Heart left ventricle (tissue), 16 donors: ENCODE results near the gene TLCD1. TPM values are rescaled to one million over a fixed set of nuclear protein-coding genes. Genes with fewer than 3 reads are reported as not detected.

Source experiments
- ATAC-seq, 4 donors: fragments of 200-7000 bp; cut with Tn5 transposase; one replicate each; pipeline ENCODE4 v1.9.1; 2020 to 2022; ENCODE audit warnings: moderate library complexity in 4 of 4, mild to moderate bottlenecking in 3 of 4, moderate number of reproducible peaks in 1 of 4
- DNase-seq, 5 donors: peaks; one replicate each; pipeline ENCODE4 v3.0.0-alpha.2; 2020
- H3K27ac ChIP-seq, 12 donors: fragments of 200-600 bp; sonication (generic) in 4 of 12; one replicate each; pipeline versions ENCODE4 v1.5.0 to v1.8.0; 2016 to 2022; ENCODE audit warnings: mild to moderate bottlenecking in 2 of 12
- H3K27me3 ChIP-seq, 9 donors: fragments of 200-600 bp; sonication (generic) in 2 of 9; one replicate each; pipeline versions ENCODE4 v1.5.1 to v1.8.0; 2016 to 2022; ENCODE audit warnings: mild to moderate bottlenecking in 3 of 9
- H3K36me3 ChIP-seq, 9 donors: fragments of 200-600 bp; sonication (generic) in 2 of 9; one replicate each; pipeline versions ENCODE4 v1.5.0 to v1.8.0; 2018 to 2022; ENCODE audit warnings: mild to moderate bottlenecking in 2 of 9
- H3K4me1 ChIP-seq, 12 donors: fragments of 200-600 bp; sonication (generic) in 4 of 12; one replicate each; pipeline versions ENCODE4 v1.5.0 to v1.8.0; 2016 to 2022; ENCODE audit warnings: mild to moderate bottlenecking in 3 of 12
- H3K4me3 ChIP-seq, 12 donors: fragments of 200-600 bp; sonication (generic) in 4 of 12; one replicate each; pipeline versions ENCODE4 v1.5.0 to v1.8.0; 2017 to 2022; ENCODE audit warnings: mild to moderate bottlenecking in 9 of 12, moderate library complexity in 4 of 12
- H3K9me3 ChIP-seq, 12 donors: fragments of 200-600 bp; sonication (generic) in 4 of 12; one replicate each; pipeline versions ENCODE4 v1.5.0 to v1.8.0; 2016 to 2022; ENCODE audit warnings: mild to moderate bottlenecking in 1 of 12
- POLR2A ChIP-seq, 2 donors: fragments of 450-650 bp; IDR thresholded peaks; one replicate each; pipeline ENCODE4 v1.6.1; 2017; ENCODE audit warnings: antibody characterized with exemption in 2 of 2, mild to moderate bottlenecking in 2 of 2, moderate library complexity in 2 of 2
- WGBS, 4 donors: extraction: QIAGEN DNeasy Blood & Tissue Kit in 2 of 4; methylation state at CpG; one replicate each; pipeline versions ENCODE4 v1.1.5 to v1.1.7; 2013 to 2018; 5-methylcytosine and 5-hydroxymethylcytosine counted together
- intact Hi-C, 10 donors: fragments of 100-400 bp; cut with DNase I; formaldehyde crosslinking; loops; one replicate each; pipeline versions ENCODE4 v1.11.1 to v1.14.2; 2022
- polyA plus RNA-seq, 2 donors: library from polyadenylated mRNA; stranded (reverse); fragments of 200-250 nt; gene quantifications; one replicate each; pipeline ENCODE4 v1.2.3, GENCODE V29; 2013
- total RNA-seq, 9 donors: library from RNA; depleted of rRNA in 2 of 9; stranded (reverse); fragments of >200 nt in 2 of 9; fragmentation: NEBNext Ultra II Directional in 3 of 9; extraction: Animal tissue kit (Norgen Biotek cat#: 25700) in 3 of 9; gene quantifications; one replicate each; pipeline versions ENCODE4 v1.1.0 to v1.2.4, GENCODE V29; 2016 to 2023
- TF ChIP-seq, protein P1 (sequence below), 12 donors: fragments of 200-600 bp; sonication (generic) in 4 of 12; IDR thresholded peaks; one replicate each; pipeline versions ENCODE4 v1.5.0 to v1.8.0; 2018 to 2022; ENCODE audit warnings: antibody characterized with exemption in 12 of 12, mild to moderate bottlenecking in 5 of 12
- donor health status: ischemic (EF 13 %, LVEDD 7.1; RV severe dilation, severe dysfunction).
- donor health status: healthy with polysubstance abuse.
- donor health status: DM: no; HTN: yes; CAD: no.
- donor health status: DM: no; HTN: no; CAD: no.
- donor health status: ischemic (EF 25% LVEDD 6.9; RV normal size, moderate dysfunction).
- donor health status: ischemic (EF 25% LVEDD 5.7; RV mildly dilated, moderate dysfunction).
- donor health status: healthy.
- donor health status: DM: yes; HTN: yes; CAD: no.
- donor health status: ischemic (EF 35%, LVEDD 5.7; RV mildly dilated, moderate dysfunction).
- donor health status: nonischemic (EF 11% LVEDD 7.7; RV severe dilation, severe dysfunction).
- donor health status: DM: yes; HTN: yes; CAD: no.
- donor health status: PGD.
- donor health status: ischemic (EF 29% LVEDD 5.4; RV normal size, mild dysfunction).
- donor health status: nonischemic (EF 23%, LVEDD 6.1; RV moderate dilation, normal function).

The TLCD1 gene
- total and polyA plus RNA-seq, 11 donors = 0.52 to 11.7 (median 1.8) TPM

GRCh38 chr17:28714281-28714680 is 11.8 kb downstream of the TLCD1 start:
- DNase-seq (peak in 2 of 5 donors; percentile 32 to 54), ATAC-seq (no peak)
- H3K36me3 ChIP-seq = peaks cover 0 to 20% (median 11%) of the 10 kb centered on the region in 9 donors
- H3K4me1 ChIP-seq = peaks cover 0 to 60% (median 30%) of the 10 kb centered on the region in 12 donors
- WGBS, 4 donors = 92 to 100% (median 95%) methylated on average over 3 of the region's 3 CpGs
- H3K4me3 ChIP-seq = no peak overlapping the region
- H3K27ac ChIP-seq = no peak overlapping the region
- TF ChIP-seq POLR2A (IDR thresholded peaks at IDR 0.05) = no peak
- TF ChIP-seq, protein P1, sequence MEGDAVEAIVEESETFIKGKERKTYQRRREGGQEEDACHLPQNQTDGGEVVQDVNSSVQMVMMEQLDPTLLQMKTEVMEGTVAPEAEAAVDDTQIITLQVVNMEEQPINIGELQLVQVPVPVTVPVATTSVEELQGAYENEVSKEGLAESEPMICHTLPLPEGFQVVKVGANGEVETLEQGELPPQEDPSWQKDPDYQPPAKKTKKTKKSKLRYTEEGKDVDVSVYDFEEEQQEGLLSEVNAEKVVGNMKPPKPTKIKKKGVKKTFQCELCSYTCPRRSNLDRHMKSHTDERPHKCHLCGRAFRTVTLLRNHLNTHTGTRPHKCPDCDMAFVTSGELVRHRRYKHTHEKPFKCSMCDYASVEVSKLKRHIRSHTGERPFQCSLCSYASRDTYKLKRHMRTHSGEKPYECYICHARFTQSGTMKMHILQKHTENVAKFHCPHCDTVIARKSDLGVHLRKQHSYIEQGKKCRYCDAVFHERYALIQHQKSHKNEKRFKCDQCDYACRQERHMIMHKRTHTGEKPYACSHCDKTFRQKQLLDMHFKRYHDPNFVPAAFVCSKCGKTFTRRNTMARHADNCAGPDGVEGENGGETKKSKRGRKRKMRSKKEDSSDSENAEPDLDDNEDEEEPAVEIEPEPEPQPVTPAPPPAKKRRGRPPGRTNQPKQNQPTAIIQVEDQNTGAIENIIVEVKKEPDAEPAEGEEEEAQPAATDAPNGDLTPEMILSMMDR (IDR thresholded peaks at IDR 0.05) = no peak
- peaks cover 0 to 18% (median 0%) of the 10 kb centered on the region in 9 donors for H3K27me3 ChIP-seq
- H3K9me3 ChIP-seq = no peaks in the 10 kb centered on the region
- intact Hi-C loops = loop anchor here in 3 of 10 donors (5.0 to 10.0 kb wide), 3 partner anchors 49 to 67 kb away; partner anchors contain the start of genes SDF2 (in 2 of the 3), SUPT6H (in 2 of the 3) and BLTP2 (in 1 of the 3)

DNA sequence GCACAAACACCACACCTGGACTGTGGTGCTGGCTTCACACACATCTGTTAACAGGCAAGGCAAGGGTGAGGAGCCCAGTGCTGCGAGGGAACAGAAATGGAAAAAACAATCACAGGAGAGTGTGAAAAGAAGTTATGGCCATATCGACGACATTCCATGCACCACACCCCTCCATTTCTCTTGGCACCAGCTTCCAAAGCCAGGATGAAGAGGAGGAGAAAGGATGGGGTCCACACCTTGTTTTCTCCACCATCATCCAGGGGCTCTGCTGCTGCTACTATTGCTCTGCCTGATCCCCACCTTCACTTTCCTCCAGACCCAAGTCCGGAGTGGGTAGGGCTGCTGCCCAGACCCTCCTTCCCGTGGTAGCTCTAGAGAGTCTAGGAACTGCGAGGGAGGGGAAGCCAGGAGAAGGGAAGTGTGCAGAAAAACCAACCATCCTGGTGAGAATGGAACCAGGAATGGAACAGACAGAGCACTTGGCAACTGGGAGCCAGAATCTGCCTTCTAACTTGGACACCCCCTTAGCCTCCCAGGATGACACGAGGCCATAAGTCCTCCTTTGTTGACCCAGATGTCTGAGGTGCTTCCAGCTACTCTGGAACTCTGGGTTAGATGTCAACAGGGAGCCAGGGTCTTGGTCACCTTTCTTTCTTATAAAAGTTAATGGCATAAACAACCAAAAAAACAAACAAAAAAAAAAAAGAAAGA is 13.2 kb downstream of the TLCD1 start:
- ATAC-seq (no peak), DNase-seq (peak in 2 of 5 donors; percentile 10 to 16)
- 73 to 85% (median 81%) methylated on average over 7 of the region's 7 CpGs for WGBS, 4 donors
- Histone ChIP-seq H3K36me3 (peaks cover 0 to 20% (median 11%) of the 10 kb centered on the region in 9 donors), H3K4me1 (peaks cover 0 to 46% (median 21%) of the 10 kb centered on the region in 12 donors), H3K9me3 (no peaks in the 10 kb centered on the region), H3K27me3 (peaks cover 0 to 15% (median 0%) of the 10 kb centered on the region in 9 donors), H3K27ac (peak overlapping the region in 8 of 12 donors; percentile 77 to 95 (median 93)), H3K4me3 (no peak overlapping the region)
- intact Hi-C loops = loop anchor here in 3 of 10 donors (5.0 to 10.0 kb wide), 3 partner anchors 48 to 66 kb away; partner anchors contain the start of genes SDF2 (in 2 of the 3), SUPT6H (in 2 of the 3) and BLTP2 (in 1 of the 3)
- TF ChIP-seq, protein P1 (IDR thresholded peaks at IDR 0.05) = no peak
- no peak for TF ChIP-seq POLR2A (IDR thresholded peaks at IDR 0.05)

DNA sequence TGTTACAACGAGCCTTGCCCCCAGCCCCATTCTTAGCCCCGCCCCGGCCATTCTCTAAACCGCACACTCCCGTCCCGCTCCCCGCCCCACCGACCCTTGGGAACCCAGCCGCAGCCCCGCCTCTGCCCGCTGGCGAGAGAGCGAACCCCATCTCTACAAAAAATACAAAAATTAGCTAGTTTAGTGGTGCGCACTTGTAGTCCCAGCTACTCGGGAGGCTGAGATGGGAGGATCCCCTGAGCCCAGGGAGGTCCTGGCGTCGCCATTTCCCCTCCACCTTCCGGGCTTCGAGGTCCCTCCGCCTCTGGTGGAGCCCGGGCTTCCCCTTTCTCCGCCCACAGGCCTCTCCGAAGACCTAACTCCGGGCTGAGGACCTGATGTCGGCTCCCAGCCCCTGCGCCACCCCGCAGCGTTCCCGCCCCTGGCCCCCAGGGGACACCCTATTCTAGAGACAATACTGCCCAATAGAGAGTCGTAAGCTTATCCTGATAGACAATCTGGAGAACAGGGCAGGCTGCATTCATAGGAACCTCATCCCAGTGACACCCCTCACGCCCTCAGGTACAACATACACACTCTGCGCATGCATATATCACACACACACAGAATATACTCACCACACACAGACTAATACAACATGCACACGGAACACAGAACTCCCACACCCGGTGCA is 13.9 kb downstream of the TLCD1 start:
- Histone ChIP-seq H3K4me3 (peak overlapping the region; percentile 22 to 93 (median 72)), H3K27ac (peak overlapping the region in 11 of 12 donors; percentile 77 to 97 (median 94)), H3K9me3 (no peaks in the 10 kb centered on the region), H3K36me3 (peaks cover 0 to 20% (median 11%) of the 10 kb centered on the region in 9 donors), H3K27me3 (peaks cover 0 to 8% (median 0%) of the 10 kb centered on the region in 9 donors), H3K4me1 (peaks cover 0 to 39% (median 21%) of the 10 kb centered on the region in 12 donors)
- intact Hi-C loops = loop anchor here in 3 of 10 donors (5.0 to 10.0 kb wide), 3 partner anchors 47 to 65 kb away; partner anchors contain the start of genes SDF2 (in 2 of the 3), SUPT6H (in 2 of the 3) and BLTP2 (in 1 of the 3)
- WGBS, 4 donors = 30 to 57% (median 35%) methylated on average over 33 to 34 of the region's 34 CpGs
- DNase-seq = peak; percentile 59 to 83 (median 71)
- TF ChIP-seq, protein P1 (IDR thresholded peaks at IDR 0.05) = peak in 1 of 12 donors; percentile 17
- no peak for TF ChIP-seq POLR2A (IDR thresholded peaks at IDR 0.05)
- ATAC-seq = peak in 3 of 4 donors; percentile 3 to 46 (median 14)
